ENCODE results near the gene ZFR2. TPM values are rescaled to one million over a fixed set of nuclear protein-coding genes. Genes with fewer than 3 reads are reported as not detected.

Gene ZFR2
- total RNA-seq, 3 donors from 2014 or later = 0.66 TPM; not detected in 2

- no peak for DNase-seq
- intact Hi-C loops (cut with DNase I, micrococcal nuclease) = no loop called here
- Histone ChIP-seq H3K9me3 (no peaks in the 10 kb centered on the region), H3K4me1 (ENCODE audit: low read depth) (no peaks in the 10 kb centered on the region), H3K36me3 (ENCODE audit: low read depth) (no peaks in the 10 kb centered on the region), H3K4me3 (no peak overlapping the region)
- ATAC-seq = no peak
- TF ChIP-seq CTCF (IDR thresholded peaks at IDR 0.05) = no peak
Observed at GRCh38 chr19:3774621-3775373, 94.0 kb downstream of the ZFR2 start.

GRCh38 chr19:3773814-3774515, 94.9 kb downstream of the ZFR2 start:
- intact Hi-C loops (cut with DNase I, micrococcal nuclease) = no loop called here
- DNase-seq (no peak), ATAC-seq (no peak)
- H3K4me1 ChIP-seq (ENCODE audit: low read depth) = no peaks in the 10 kb centered on the region
- H3K9me3 ChIP-seq = no peaks in the 10 kb centered on the region
- H3K4me3 ChIP-seq = no peak overlapping the region
- no peaks in the 10 kb centered on the region for H3K36me3 ChIP-seq (ENCODE audit: low read depth)
- no peak for TF ChIP-seq CTCF (IDR thresholded peaks at IDR 0.05)

GRCh38 chr19:3771906-3772455, 96.9 kb downstream of the ZFR2 start, which contains the start of gene RAX2:
TSS of gene RAX2 (minus strand) at chr19:3772228. CDS start at chr19:3771742, 486 bp downstream.
- no peak for TF ChIP-seq CTCF (IDR thresholded peaks at IDR 0.05)
- intact Hi-C loops (cut with DNase I, micrococcal nuclease) = no loop called here
- Histone ChIP-seq H3K4me1 (ENCODE audit: low read depth) (no peaks in the 10 kb centered on the region), H3K36me3 (ENCODE audit: low read depth) (peaks cover 4% of the 10 kb centered on the region), H3K4me3 (no peak within 1 kb of the TSS), H3K9me3 (no peaks in the 10 kb centered on the region)
- no peak for DNase-seq
- ATAC-seq = no peak

- DNase-seq (no peak), ATAC-seq (no peak)
- peaks cover 4% of the 10 kb centered on the region for H3K36me3 ChIP-seq (ENCODE audit: low read depth)
- no peak overlapping the region for H3K4me3 ChIP-seq
- H3K9me3 ChIP-seq = no peaks in the 10 kb centered on the region
- TF ChIP-seq CTCF (IDR thresholded peaks at IDR 0.05) = no peak
- intact Hi-C loops (cut with DNase I, micrococcal nuclease) = no loop called here
- no peaks in the 10 kb centered on the region for H3K4me1 ChIP-seq (ENCODE audit: low read depth)
Observed at GRCh38 chr19:3771000-3771905, 97.6 kb downstream of the ZFR2 start.
